HepG2 (cell line): Measurements from ENCODE around the gene PLSCR5. TPM values are rescaled to one million over a fixed set of nuclear protein-coding genes. Genes with fewer than 3 reads are reported as not detected.

Experiments
- ATAC-seq: fragments of 200-7000 bp; cut with Tn5 transposase; 3 replicates; pipeline ENCODE4 v1.9.1; 2020; ENCODE audit warnings: mild to moderate bottlenecking, moderate library complexity
- BruUV-seq: library from RNA; stranded (reverse); fragments of 400-500 nt; replicated peaks from 2 replicates; lab custom pipeline; 2021; lab: Mats Ljungman, UMichigan
- CTCF ChIA-PET: fragments of 300-600 bp; formaldehyde crosslinking; extraction: SDS; loops from one replicate; lab custom pipeline; 2021; ENCODE audit warnings: low total read pairs, inconsistent platforms, low intra/inter-chr PET ratio; lab: Yijun Ruan, JAX
- POLR2A ChIA-PET: fragments of 350-600 bp; sonication (Branson Sonifier 250); formaldehyde crosslinking; loops from one replicate; lab custom pipeline; 2020; ENCODE audit warnings: antibody characterized with exemption, inconsistent platforms; lab: Yijun Ruan, JAX
- DNase-seq: peaks from one replicate; pipeline ENCODE4 v3.0.0-alpha.2; 2015; ENCODE audit warnings: low spot score
- FAIRE-seq: peaks from 3 replicates; lab custom pipeline; 2011; peaks lifted over from hg19 to GRCh38; lab: Jason Lieb, UNC
- H2AFZ ChIP-seq: one replicate; pipeline ENCODE4 v1.6.1; 2011; ENCODE audit warnings: low read length, inconsistent platforms
- H3K27ac ChIP-seq: fragments of 300-600 bp; 3 replicates; pipeline ENCODE4 v1.8.0; 2011; ENCODE audit warnings: mixed run types, mild to moderate bottlenecking, mixed read lengths, low read length, inconsistent platforms; ENCODE audit not compliant: insufficient read depth; ENCODE audit errors: extremely low read length
- H3K27me3 ChIP-seq, 2 experiments: fragments of 200-600 bp in 1 of 2; 2 replicates in 1 of 2; 3 replicates in 1 of 2; pipeline versions ENCODE4 v1.6.0 to v1.8.0; 2011; ENCODE audit warnings: low read length in 2 of 2, mild to moderate bottlenecking in 2 of 2, moderate library complexity in 2 of 2, inconsistent platforms in 1 of 2; ENCODE audit not compliant: insufficient read depth in 2 of 2, control insufficient read depth in 1 of 2
- H3K36me3 ChIP-seq, 2 experiments: fragments of 200-600 bp in 1 of 2; replicated peaks in 1 of 2; 2 replicates in 1 of 2; 3 replicates in 1 of 2; pipeline versions ENCODE4 v1.5.1 to v1.8.0; 2011; ENCODE audit warnings: low read length in 2 of 2, inconsistent platforms in 1 of 2; ENCODE audit not compliant: insufficient read depth in 2 of 2, control insufficient read depth in 1 of 2
- H3K4me1 ChIP-seq: 2 replicates; pipeline ENCODE4 v1.5.1; 2012; ENCODE audit warnings: low read length, inconsistent platforms; ENCODE audit not compliant: insufficient read depth
- H3K4me2 ChIP-seq: 2 replicates; pipeline ENCODE4 v1.6.0; 2011; ENCODE audit warnings: low read depth, low read length, inconsistent platforms
- H3K4me3 ChIP-seq, 3 experiments: fragments of 200-600 bp in 1 of 3; sonication (generic), shearing (Covaris generic) in 1 of 3; replicated peaks in 1 of 3; 2 replicates each; pipeline ENCODE4 v1.5.1; 2011 to 2016; ENCODE audit warnings: low read length in 3 of 3, inconsistent platforms in 2 of 3, low read depth in 2 of 3, mild to moderate bottlenecking in 2 of 3, control low read depth in 1 of 3, mixed read lengths in 1 of 3; ENCODE audit not compliant: insufficient read depth in 1 of 3
- H3K79me2 ChIP-seq: one replicate; pipeline ENCODE4 v1.6.1; 2011; ENCODE audit warnings: low read length, inconsistent platforms; ENCODE audit not compliant: insufficient read depth
- H3K9ac ChIP-seq: 2 replicates; pipeline ENCODE4 v1.6.0; 2011; ENCODE audit warnings: mild to moderate bottlenecking, low read depth, low read length, inconsistent platforms; ENCODE audit not compliant: insufficient read depth
- H3K9me3 ChIP-seq: 2 replicates; pipeline ENCODE4 v1.5.1; 2012; ENCODE audit warnings: mild to moderate bottlenecking, low read length
- H4K20me1 ChIP-seq: 2 replicates; pipeline ENCODE4 v1.6.0; 2011; ENCODE audit warnings: inconsistent platforms, mild to moderate bottlenecking, low read length, moderate library complexity; ENCODE audit not compliant: insufficient read depth
- ASH2L ChIP-seq: fragments of 300-600, 200-600 bp; sonication (generic); IDR thresholded peaks from 2 replicates; pipeline ENCODE4 v1.7.0; 2017; ENCODE audit warnings: low read depth, mild to moderate bottlenecking, moderate library complexity, mixed read lengths, low read length; ENCODE audit not compliant: insufficient read length
- FOXO4 ChIP-seq: sonication (generic); formaldehyde crosslinking; conservative IDR thresholded peaks from 2 replicates; pipeline ENCODE4 v1.8.1; 2023; ENCODE audit warnings: missing genetic modification reagents
- SNAI1 ChIP-seq: sonication (generic); formaldehyde crosslinking; IDR thresholded peaks from 2 replicates; pipeline ENCODE4 v1.5.0; 2020; ENCODE audit warnings: mild to moderate bottlenecking, missing genetic modification reagents, borderline replicate concordance
- in situ Hi-C: cut with HindIII; loops from 2 replicates; pipeline ENCODE4 v1.10.0; 2017; ENCODE audit warnings: low pct_unique_long_range_greater_than_20kb; ENCODE audit not compliant: extremely low pct_ligation_motif_present
- intact Hi-C: fragments of 100-400 bp; cut with micrococcal nuclease; formaldehyde crosslinking; loops from one replicate; pipeline ENCODE4 v1.10.0; 2022; ENCODE audit not compliant: unreplicated experiment
- polyA plus RNA-seq, 8 experiments: library from polyadenylated mRNA; depleted of rRNA in 3 of 8; stranded (reverse) in 7 of 8; unstranded in 1 of 8; fragments of >200 nt; fragmentation: Illumina TruSeq in 4 of 8; extraction: Trizol in 4 of 8; gene quantifications; 2 replicates each; pipeline versions ENCODE4 v1.2.1 to v1.2.3, GENCODE V29; 2011 to 2016; ENCODE audit warnings: low read depth in 4 of 8, missing spikeins in 1 of 8, mixed read lengths in 1 of 8; ENCODE audit not compliant: insufficient read depth in 1 of 8
- total RNA-seq, 5 experiments: library from RNA; depleted of rRNA; stranded (reverse); fragments of >200 nt; fragmentation: Illumina TruSeq; extraction: Trizol; gene quantifications; 2 replicates each; pipeline ENCODE4 v1.2.3, GENCODE V29; 2016; ENCODE audit warnings: low read depth in 1 of 5

PLSCR5 gene
- total and polyA plus RNA-seq, 2 of the 13 experiments (the other 11 are each of a cell fraction or from before 2014, with no cell fraction given): 0.50 TPM; not detected in 1

GRCh38 chr3:146550070-146550615, 55.0 kb downstream of the PLSCR5 start:
- CTCF ChIA-PET: no interaction called here
- ATAC-seq: no peak
- intact Hi-C loops (no loop called here), in situ Hi-C loops (no loop called here)
- Histone ChIP-seq H2AFZ (no peak overlapping the region), H4K20me1 (no peaks in the 10 kb centered on the region), H3K4me1 (peaks cover 27% of the 10 kb centered on the region), H3K4me3 (no peak overlapping the region), H3K4me2 (no peak overlapping the region), H3K36me3 (no peaks in the 10 kb centered on the region), H3K9ac (no peak overlapping the region), H3K27me3 (no peaks in the 10 kb centered on the region), H3K9me3 (no peaks in the 10 kb centered on the region), H3K79me2 (no peaks in the 10 kb centered on the region), H3K27ac (no peak overlapping the region)
- no TSS peak for BruUV-seq
- no peak for DNase-seq
- no peak for FAIRE-seq
- no peak for TF ChIP-seq ASH2L
- POLR2A ChIA-PET: no interaction called here

GRCh38 chr3:146547235-146547835, 57.8 kb downstream of the PLSCR5 start:
- no peak for ATAC-seq
- Histone ChIP-seq H2AFZ (no peak overlapping the region), H3K4me2 (no peak overlapping the region), H3K36me3 (no peaks in the 10 kb centered on the region), H3K4me3 (no peak overlapping the region), H3K9ac (no peak overlapping the region), H3K4me1 (peaks cover 39% of the 10 kb centered on the region), H4K20me1 (no peaks in the 10 kb centered on the region), H3K9me3 (no peaks in the 10 kb centered on the region), H3K27ac (no peak overlapping the region), H3K79me2 (peaks cover 22% of the 10 kb centered on the region), H3K27me3 (no peaks in the 10 kb centered on the region)
- TF ChIP-seq FOXO4 (CRISPR knock-in tag) (0 out of 2 replicates have a peak, but pooled peaks have one; percentile 19), SNAI1 (CRISPR knock-in tag) (no peak)
- CTCF ChIA-PET: no interaction called here
- in situ Hi-C loops: no loop called here
- POLR2A ChIA-PET: no interaction called here
- no peak for FAIRE-seq
- intact Hi-C loops: no loop called here
- no peak for DNase-seq
- BruUV-seq: no TSS peak
